GM18507 (cell line): ENCODE results near the gene URB1.
"Not testable (repeated sequence)": the region's sequence is repeated elsewhere in the genome, so short reads cannot be mapped to it uniquely, and the experiment has no call there.

Source experiments
- DNase-seq: peaks from one replicate; pipeline ENCODE4 v3.0.0; 2011; ENCODE audit warnings: low read depth; ENCODE audit not compliant: insufficient read length; ENCODE audit errors: extremely low spot score
- FAIRE-seq: peaks from 2 replicates; lab custom pipeline; 2011; peaks lifted over from hg19 to GRCh38; lab: Jason Lieb, UNC

Gene URB1

DNA sequence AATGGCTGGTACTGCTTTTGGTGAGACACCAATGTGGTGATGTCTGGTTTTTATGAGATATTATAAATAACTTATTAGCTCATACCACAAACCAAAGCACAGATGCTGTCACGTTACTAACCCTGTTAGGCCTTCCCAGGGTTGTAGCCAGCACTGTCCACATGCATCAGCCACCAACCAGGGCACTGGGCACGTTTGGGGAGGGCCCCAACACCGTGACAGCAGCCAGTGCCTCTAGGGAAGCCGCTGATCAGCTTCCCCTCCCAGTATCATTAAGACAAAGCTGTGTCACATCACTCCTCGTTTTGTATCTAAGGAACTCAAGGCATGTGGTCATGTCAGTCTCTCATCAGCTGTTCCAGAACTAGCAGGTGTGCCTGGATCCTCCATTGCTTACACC, 13.9 kb downstream of the URB1 start:
- no peak for FAIRE-seq

DNA sequence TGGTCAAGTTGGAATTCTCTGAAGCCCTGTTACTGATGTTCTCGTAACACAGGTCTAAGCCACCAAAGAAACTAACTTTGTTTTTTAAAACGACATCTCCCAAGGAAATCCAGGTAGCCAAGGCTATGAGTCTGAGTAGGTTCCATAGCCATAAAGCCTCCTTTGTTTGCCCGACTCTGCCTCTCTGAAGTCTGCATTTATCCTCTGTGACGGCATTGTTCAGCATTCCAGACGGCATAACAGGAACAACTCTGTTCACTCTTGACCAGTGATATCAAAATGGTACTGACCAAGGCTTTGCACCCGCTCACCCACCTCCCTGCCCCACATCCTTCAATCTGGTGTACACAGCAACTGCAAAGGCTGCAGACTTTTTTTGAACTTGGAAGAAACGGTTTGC, 14.8 kb downstream of the URB1 start:
- DNase-seq = no peak
- no peak for FAIRE-seq

More for the DNA sequence above, 13.9 kb downstream of the URB1 start:
- no peak for DNase-seq

DNA sequence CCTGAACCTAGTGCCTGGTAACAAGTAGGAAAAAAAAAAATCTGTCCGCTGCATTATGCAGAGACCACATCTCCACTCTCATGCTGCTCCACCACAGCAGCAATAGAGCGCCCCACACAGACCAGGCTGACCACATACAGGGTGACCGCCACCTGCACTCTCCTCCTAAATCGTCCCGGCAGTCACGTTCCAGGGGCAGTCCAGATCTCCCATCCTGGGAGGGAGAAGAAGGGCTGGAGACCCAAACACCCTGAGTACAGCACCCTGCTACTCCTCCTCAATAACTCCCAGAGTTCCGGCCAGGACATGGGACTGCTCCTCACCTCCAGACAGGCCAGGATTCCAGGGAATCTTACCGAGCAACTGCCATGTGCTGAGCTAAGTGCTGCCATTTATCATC, 15.3 kb downstream of the URB1 start:
- FAIRE-seq (no peak), DNase-seq (no peak)

DNA sequence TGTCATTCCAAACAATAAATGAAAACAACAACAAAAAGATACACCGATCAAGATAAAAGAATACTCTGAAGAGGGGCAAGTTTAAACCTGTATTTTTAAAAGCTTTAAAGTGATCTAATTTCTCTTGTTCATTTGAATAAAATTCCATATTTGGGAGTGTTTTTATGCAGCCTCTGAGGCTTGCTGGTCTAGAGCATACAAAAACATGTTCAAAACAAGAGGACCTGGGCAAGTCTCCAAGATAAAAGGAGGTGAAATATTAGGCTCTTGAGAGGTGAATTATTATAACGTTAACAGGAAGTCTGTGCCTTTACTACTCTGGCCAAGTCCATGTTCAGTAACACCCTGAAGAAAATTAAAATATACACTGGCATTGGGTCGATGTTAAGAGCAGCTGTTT, 20.1 kb downstream of the URB1 start:
- no peak for DNase-seq
- no peak for FAIRE-seq

DNA sequence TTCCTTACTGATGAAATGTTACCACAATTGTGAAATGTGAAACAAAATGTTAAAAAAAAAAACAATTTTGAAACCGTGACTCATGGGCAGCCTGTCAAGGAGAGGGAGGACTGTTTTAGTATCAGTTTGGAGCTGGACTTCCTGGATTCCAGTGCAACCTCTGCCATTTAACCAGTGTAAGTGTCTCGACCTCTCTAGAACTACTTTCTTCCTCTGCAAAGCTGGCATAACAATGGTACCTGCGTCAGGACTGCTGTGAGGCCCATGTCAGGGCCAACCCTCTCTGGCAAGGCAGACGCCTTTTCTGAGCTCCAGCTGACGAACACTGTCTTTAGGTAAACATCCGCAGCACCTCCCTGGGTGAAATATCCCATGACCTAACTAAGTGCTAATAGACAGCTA, 20.9 kb downstream of the URB1 start:
- DNase-seq (no peak), FAIRE-seq (no peak)

DNA sequence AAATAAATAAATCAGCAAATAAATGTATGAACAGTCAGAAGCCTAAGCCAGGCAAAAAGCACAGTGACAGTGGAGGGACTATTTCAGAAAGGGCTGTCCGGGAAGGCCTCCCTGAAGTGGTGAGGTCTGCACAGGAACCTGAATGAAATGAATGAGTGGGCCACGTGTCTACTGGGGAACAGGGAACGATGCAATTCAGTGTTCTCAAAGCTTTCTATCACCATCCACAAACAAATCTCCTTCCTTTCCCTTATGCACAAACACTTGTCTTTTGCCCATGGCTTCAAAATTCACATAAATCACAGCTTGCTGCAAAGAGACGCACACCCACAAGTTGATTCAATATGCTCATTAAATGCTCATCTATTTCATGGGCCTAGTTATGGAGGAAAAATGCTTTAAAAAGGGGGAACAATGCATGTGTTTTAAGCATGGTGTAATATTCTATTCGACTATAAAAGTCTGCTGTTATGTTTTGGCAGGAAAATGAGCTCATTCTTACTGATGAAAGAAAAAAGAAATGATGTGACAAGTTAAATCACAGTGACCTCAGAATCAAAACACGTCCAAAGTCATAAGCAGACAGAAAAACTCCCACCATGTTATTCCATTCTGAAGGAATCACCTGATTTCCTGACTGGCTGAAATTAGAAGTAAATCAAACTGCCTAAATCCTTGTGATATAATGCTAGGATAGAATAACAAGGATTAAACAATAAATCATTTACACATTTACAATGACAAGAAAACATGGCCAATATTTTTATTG, 21.6 kb downstream of the URB1 start:
- FAIRE-seq (no peak), DNase-seq (no peak)

DNA sequence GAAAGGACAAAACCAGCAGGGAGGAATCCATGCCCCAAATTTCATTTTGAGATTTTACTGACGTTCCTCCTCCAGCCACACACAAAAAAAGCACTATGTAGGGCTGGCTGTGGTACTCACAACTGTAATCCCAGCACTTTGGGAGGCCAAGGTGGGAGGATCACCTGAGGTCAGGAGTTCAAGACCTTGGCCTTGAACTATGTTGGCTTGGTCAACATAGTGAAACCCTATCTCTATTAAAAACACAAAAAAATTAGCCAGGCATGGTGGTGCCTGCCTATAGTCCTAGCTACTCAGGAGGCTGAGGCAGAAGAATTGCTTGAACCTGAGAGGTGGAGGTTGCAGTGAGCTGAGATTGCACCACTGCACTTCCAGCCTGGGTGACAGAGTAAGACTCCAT, 23.9 kb downstream of the URB1 start:
- not testable (repeated sequence) for FAIRE-seq, DNase-seq

DNA sequence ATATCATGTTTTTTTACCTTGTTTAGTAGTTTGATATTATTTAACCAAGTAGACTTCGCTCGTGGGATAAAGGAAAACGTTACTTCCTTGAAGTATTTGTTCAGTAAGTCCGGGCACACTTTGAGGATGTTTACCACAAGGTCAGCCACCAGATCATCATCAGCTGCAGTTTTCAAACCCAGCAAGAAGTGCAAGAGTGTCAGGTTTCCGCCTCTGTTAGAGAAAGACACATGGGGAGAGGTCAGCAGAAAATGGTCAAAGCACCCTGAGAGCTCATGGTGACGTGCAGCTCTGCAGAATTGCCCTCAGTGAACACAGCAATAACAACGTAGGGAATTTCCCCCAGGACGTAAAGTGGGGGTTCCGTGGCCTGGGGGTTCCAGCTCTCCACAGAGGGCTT, 24.4 kb downstream of the URB1 start:
- DNase-seq (no peak), FAIRE-seq (no peak)

DNA sequence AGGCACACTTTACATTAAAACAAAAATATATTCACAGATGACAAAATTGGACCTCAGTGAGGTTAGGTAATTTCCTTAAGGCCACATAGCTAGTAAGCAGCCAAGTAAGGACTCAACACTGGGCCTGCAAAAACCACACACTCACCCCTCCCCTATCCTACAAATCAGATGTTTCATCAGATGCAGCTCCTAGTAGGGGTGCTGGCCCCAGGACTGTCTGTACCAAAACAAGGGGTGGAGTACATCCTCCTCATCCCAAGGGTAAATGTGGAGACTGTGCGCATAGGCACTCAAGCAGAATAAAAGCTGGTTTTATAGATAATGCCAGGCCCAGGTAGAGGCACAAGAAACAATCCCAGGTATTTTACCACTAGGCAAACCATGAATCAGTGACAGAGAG, 25.7 kb downstream of the URB1 start:
- DNase-seq (no peak), FAIRE-seq (no peak)

DNA sequence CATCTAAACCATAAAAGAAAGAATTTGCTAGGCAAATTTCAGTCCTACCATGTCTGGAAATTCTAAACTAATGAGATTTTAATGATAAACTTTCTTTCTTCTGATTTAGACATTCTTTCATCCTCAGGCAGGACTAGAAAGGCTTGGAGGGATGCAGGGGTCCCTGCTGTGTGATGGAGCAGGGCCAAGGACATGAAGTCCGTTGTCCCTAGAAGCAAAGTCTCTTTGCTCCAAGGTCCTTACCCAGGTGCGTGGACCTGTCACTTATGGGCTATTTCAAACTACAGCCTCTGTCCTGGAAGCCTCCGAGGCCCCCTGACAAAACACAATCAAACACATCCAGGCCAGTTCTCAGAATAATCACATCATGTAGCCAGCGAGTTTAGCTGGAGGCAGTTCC, 26.6 kb downstream of the URB1 start:
- DNase-seq (no peak), FAIRE-seq (no peak)

DNA sequence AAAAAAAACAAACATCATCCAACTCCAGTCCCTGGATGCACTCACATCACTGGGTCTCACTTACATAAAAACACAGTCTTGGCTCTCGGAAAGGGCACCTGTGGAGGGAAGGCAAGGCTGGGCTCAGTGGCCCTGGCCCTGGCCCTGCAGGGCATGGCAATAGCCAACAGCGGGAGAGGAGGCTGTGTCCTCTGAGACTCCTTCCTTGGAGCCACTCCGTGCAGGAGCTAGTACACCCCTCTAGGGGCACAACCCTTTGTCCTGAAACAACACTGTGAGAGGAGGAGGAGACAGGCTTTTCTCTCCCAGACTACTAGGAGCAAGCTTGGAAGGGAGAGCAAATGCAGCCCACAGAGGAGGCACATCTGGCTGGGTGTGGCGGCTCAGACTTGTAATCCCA, 28.0 kb downstream of the URB1 start:
- FAIRE-seq (no peak), DNase-seq (no peak)

DNA sequence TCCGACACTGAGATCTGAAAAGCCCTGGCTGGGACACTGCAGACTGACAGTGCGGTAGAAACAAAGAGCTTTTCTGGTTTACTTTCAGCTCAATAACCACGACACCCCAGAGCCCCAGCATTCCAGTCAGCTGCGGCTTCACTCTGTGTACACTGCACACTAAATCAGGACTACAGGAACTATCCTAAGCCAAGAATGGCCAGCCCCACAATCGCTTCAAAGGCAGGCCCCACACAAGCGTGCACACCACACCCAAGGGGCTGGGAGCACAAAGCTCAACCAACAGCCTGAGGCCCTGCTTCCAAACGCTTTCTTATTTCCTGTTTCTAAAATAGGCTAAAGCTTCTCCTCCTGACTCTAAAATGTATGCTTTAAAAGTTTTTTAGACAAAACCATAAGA, 28.4 kb downstream of the URB1 start:
- no peak for DNase-seq
- FAIRE-seq = no peak

DNA sequence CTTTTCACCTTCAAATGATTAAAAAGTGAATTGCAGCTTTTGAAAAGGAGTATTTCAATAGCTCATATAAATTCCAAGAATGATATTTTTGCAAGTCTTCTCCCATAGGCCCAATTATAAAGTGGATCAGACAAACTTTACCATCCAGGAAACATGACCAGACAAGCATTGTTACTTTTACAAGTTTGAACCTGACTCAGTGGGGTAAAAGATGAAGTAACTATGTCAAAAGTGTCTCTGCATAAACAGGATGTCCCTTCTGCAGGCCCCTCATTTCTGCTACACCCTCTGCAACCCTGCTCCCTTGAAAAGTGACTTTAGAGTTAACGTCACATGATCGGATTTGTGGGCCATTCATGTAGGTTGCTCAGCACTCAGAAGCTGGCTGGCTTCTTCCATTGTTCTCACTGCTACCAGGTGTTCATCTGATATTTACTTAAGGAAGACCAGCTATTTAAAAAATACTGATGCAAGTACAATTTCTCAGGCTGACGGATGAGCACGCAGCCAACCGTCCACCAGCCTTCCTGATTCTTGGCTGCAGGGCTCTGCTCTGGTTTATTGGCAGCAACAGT, 32.3 kb downstream of the URB1 start:
- FAIRE-seq (no peak), DNase-seq (no peak)

DNA sequence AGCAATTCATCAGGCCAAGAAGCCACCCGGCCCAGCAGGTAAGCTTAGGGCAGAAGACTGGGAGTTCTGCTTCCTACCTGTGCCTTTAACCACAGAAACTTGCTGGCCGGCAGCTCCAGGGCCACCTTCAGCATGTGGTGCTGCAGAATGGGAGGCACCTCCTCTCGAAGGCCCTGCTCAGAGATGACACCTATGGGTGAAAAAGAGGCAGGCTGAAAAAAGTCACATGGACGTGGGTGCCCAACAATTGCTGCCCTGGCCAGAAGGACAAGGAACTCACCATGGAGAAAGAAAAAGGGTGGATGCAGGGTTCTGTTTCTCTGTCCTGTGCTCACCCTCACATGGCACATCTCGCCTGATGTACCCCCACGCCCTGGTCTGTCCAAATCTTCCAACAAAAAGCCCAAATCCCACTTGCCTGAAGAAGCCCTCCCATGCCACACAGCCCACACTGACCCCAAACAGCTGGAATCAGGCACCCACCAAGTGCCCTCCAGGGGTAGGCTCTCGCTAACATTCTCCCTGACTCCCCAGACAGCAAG, 33.0 kb downstream of the URB1 start:
- FAIRE-seq (no peak), DNase-seq (no peak)

DNA sequence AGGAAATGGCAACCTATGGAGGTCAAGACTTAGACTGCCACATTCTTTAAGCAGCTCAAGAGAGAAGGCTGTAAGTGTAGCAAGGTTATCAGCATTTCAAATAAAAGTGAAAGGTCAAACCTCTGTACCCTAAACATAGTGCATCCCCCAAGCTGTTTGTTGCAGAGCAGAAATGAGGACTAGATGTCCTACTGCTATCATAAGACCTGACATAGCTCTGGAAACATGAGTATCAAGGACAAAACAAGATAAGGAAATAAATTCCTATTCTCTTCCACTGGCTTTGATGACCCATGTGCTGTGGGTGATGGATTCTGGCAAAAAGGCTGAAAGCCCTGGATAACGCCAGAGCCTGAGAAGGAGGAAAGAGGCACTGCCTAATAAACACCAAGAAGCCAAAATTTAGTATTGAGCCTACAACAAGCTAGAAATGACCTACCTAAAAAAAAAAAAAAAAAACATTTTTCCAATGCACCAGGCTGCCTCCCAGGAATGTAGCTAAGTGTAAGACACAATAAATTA, 35.9 kb downstream of the URB1 start:
- DNase-seq (no peak), FAIRE-seq (no peak)

DNA sequence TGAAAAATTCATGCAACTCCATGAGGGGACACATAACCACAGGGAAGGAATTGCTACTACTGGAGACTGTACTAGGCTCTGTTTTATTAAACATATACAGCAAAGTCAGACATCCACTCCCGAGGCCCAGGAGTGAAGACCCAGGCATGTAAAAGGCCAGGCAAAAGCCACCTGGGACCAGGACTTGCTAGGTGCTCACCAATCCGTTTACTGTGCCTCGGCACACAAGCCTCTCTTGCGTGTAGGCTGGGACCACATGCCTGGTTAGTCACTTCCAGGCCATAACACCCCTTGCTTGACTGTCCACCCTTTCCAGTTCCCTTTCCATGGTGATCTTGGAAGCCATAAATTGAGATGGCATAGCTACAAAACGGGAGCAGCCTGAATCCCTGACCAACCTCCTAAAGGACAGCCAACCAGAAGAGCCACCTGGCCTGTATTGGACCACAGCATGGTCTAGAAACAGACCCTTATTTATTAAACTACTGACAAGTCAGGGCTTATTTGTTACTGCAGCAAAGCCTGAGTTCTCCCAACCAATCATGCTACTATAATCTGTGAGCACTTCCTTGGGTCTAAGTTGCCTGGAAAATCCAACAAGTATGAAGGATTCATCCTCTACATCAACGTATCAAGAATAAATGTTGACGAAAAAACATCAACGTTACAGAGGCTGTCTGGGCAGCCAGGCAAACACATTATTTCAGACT, 39.7 kb downstream of the URB1 start:
- no peak for FAIRE-seq
- no peak for DNase-seq

DNA sequence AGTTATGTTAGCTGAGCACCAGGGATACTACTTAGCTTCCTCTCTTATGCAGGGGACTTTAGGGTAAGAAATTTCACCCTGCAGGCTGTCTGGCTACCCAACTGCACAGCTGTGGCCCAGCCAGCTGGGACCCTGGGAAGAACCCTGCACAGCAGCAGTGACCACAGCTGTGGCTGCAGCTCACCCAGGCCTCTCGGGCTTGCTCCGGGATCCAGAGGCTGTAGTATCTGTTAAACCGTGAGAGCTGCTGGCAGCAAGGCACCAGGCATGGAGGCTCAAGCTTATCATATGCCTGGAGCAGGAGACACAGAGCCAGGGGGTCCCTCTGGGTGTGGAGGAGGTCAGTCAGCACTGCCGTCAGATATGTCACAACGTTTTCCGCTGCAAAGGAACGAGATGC, 40.3 kb downstream of the URB1 start:
- DNase-seq (no peak), FAIRE-seq (no peak)

DNA sequence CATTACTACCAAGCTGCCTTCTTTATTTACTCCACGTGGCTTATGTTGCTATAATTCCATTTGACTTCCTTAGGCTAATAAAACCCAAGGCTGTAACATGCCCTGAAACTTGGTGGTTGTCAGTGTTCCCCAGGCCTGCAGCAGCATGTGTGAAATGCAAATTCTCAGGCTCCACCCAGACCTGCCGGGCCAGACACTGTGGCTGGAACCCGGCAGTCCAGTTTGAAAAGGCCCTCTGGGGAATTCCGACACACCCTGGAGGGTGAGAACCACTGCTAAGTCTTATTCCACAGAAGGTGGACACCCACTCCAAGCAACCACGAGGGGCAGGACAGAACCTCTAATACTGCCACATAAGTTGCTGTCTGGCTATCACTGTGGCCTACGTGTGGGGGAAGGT, 41.4 kb downstream of the URB1 start:
- DNase-seq (no peak), FAIRE-seq (no peak)

DNA sequence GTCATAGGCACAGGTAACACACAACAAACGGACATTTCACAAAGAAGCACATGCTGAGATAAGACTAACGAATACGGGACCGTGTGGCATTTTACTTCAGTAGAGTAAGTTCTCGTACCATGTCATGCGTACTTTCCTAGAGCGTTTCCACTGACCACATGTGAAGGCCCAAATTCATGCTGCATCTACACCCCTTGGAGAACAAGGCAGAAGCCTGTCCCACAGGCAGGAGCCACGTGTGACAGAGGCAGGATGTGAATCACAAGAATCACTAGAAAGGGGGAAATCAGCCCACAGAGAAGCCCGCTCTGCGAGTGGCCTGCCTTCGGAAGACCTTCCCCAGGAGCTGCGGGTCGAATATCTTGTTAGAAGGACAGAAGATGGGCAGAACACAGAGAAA, 41.8 kb downstream of the URB1 start:
- DNase-seq (no peak), FAIRE-seq (no peak)

DNA sequence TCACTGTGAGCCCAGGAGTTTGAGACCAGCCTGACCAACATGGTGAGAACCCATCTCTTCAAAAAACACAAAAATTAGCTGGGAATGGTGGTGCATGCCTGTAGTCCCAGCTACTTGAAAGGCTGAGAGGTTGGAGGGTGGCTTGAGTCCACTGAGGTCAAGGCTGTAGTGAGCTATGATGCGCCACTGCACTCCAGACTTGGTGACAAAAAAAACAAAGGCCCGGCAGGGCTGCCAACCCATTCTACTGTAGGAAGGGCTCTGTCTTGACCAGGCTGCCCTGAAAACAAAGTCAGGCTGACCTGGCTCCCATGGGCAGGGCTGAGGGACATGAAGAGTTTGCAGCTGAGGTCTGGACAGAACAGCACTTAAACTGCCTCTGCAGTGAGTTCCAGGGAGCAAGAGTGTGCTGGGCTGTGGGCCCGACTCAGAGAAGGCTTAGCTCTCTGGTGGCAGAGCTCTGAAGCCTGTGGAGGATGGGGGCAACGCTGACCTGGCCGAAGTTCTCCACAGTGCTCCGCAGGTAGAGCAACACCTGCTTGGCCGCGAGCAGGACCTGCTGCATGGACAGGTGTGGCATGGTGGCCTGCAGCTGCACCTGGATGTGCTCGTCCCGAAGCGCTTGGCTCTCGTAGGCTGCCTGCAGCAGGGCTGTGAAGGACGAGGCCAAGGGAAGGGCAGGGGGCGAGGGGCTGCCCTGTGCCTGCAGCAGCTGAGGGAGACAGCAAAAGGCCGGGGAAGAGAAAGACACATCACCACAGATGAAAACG, 42.4 kb downstream of the URB1 start:
- DNase-seq (no peak), FAIRE-seq (no peak)
